Right lobe of liver (tissue), 6 donors: ENCODE measurements around the gene LIMK1. TPM values are rescaled to one million over a fixed set of nuclear protein-coding genes. Genes with fewer than 3 reads are reported as not detected.

Source experiments
- ATAC-seq, 4 donors: fragments of 200-7000 bp; cut with Tn5 transposase; one replicate each; pipeline ENCODE4 v1.9.1; 2020; ENCODE audit warnings: mild to moderate bottlenecking in 4 of 4, moderate library complexity in 4 of 4
- DNase-seq, 3 donors: peaks; one replicate each; pipeline ENCODE4 v3.0.0-alpha.2; 2020
- H3K27ac ChIP-seq, 3 donors: fragments of 200-600 bp; one replicate each; pipeline ENCODE4 v1.8.0; 2022
- H3K27me3 ChIP-seq, 2 donors: fragments of 200-600 bp; one replicate each; pipeline ENCODE4 v1.8.0; 2022
- H3K36me3 ChIP-seq, 4 donors: fragments of 200-600 bp; sonication (generic) in 1 of 4; one replicate each; pipeline versions ENCODE4 v1.5.1 to v1.8.0; 2017 to 2022; ENCODE audit warnings: control low read depth in 1 of 4
- H3K4me1 ChIP-seq, 4 donors: fragments of 200-600 bp; sonication (generic) in 1 of 4; one replicate each; pipeline versions ENCODE4 v1.5.1 to v1.8.0; 2017 to 2022; ENCODE audit warnings: control low read depth in 1 of 4
- H3K4me3 ChIP-seq, 3 donors: fragments of 200-600 bp; one replicate each; pipeline ENCODE4 v1.8.0; 2022
- H3K9me3 ChIP-seq, 4 donors: fragments of 200-600 bp; sonication (generic) in 1 of 4; one replicate each; pipeline versions ENCODE4 v1.5.1 to v1.8.0; 2017 to 2022; ENCODE audit warnings: control low read depth in 1 of 4
- POLR2A ChIP-seq: fragments of 450-650 bp; IDR thresholded peaks from one replicate; pipeline ENCODE4 v1.6.1; 2017; ENCODE audit warnings: antibody characterized with exemption, mild to moderate bottlenecking
- WGBS: methylation state at CpG from one replicate; pipeline ENCODE4 v1.1.6; 2018; ENCODE audit warnings: low coverage, low lambda C conversion rate; ENCODE audit not compliant: insufficient coverage; ENCODE audit errors: missing lambda C conversion rate; 5-methylcytosine and 5-hydroxymethylcytosine counted together
- intact Hi-C, 2 donors: fragments of 100-400 bp; cut with DNase I; formaldehyde crosslinking; loops; one replicate each; pipeline versions ENCODE4 v1.11.2 to v1.14.1; 2022
- total RNA-seq, 6 experiments: library from RNA; depleted of rRNA in 2 of 6; stranded (reverse); fragments of >200 nt in 2 of 6; fragmentation: NEBNext Ultra II Directional in 3 of 6; extraction: Animal tissue kit (Norgen Biotek cat#: 25700) in 3 of 6; gene quantifications; one replicate each; pipeline versions ENCODE4 v1.1.0 to v1.2.4, GENCODE V29; 2016 to 2023
- TF ChIP-seq, protein P1 (sequence below), 4 donors: fragments of 200-600 bp in 3 of 4; fragments of 450-650 bp in 1 of 4; IDR thresholded peaks; one replicate each; pipeline versions ENCODE4 v1.5.1 to v1.8.0; 2016 to 2022; ENCODE audit warnings: antibody characterized with exemption in 4 of 4, mild to moderate bottlenecking in 2 of 4
- donor health status: DM: no; HTN: yes; CAD: no.
- donor health status: DM: no; HTN: no; CAD: no.
- donor health status: DM: no; HTN: no; CAD: no.
- donor health status: DM: no; HTN: yes; CAD: no.
- donor health status: DM: no; HTN: yes; CAD: no.

The LIMK1 gene
- total RNA-seq, 6 experiments from 2014 or later: 3.1 to 9.9 (median 5.8) TPM

DNA sequence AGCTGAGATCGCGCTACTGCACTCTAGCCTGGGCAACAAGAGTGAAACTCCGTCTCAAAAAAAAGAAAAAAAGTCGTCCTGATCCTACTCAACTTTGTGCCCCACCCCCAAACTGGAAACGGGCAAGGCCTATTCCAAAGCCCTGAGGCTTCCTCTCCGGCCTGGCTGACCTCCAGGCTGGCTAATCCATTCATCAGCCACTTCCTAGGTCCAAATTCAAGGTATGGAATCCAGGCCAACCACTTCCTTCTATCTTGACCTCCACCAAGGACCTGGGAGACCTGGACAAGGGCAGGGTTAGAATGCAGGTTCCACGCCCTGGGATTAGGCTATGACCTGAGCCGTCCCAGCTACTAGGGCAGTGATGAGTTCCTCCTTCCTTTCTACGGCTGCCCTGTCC is 70.1 kb downstream of the LIMK1 start:
- WGBS: 49% methylated on average over 5 of the region's 9 CpGs

DNA sequence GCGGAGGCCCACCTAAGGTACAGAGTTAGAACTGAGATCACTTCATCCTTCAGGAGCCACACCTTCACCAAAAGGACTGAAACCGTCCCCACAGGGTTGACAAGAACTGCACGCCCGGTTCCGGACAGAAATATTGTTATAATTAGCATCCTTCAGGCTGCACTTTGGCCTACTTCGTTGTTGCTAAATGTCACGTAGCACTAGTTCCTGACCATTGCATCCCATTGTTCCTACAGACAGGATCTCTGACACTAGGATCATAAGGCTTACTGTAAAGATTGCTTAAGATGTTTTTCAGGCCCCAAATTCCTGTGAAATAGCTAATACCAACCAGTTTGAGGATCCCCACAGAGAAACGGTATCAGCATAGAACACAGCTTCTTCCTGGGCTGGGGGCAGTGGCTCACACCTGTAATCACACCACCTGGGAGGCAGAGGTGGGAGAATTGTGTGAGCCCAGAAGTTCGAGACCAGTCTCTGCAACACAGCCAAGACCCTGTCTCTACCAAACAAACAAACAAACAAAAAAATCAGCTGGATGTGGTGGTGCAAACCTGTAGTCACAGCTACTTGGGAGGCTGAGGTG is 72.3 kb downstream of the LIMK1 start:
- TF ChIP-seq, protein P1, sequence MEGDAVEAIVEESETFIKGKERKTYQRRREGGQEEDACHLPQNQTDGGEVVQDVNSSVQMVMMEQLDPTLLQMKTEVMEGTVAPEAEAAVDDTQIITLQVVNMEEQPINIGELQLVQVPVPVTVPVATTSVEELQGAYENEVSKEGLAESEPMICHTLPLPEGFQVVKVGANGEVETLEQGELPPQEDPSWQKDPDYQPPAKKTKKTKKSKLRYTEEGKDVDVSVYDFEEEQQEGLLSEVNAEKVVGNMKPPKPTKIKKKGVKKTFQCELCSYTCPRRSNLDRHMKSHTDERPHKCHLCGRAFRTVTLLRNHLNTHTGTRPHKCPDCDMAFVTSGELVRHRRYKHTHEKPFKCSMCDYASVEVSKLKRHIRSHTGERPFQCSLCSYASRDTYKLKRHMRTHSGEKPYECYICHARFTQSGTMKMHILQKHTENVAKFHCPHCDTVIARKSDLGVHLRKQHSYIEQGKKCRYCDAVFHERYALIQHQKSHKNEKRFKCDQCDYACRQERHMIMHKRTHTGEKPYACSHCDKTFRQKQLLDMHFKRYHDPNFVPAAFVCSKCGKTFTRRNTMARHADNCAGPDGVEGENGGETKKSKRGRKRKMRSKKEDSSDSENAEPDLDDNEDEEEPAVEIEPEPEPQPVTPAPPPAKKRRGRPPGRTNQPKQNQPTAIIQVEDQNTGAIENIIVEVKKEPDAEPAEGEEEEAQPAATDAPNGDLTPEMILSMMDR (IDR thresholded peaks at IDR 0.05): no peak
- TF ChIP-seq POLR2A: no peak
- H3K27ac ChIP-seq: no peak overlapping the region
- no peaks in the 10 kb centered on the region for H3K27me3 ChIP-seq
- 77% methylated on average over 8 of the region's 9 CpGs for WGBS
- H3K9me3 ChIP-seq: no peaks in the 10 kb centered on the region
- H3K4me1 ChIP-seq: no peaks in the 10 kb centered on the region
- ATAC-seq (no peak), DNase-seq (no peak)
- intact Hi-C loops: no loop called here
- H3K4me3 ChIP-seq: no peak overlapping the region
- no peaks in the 10 kb centered on the region for H3K36me3 ChIP-seq

More for the DNA sequence above, 70.1 kb downstream of the LIMK1 start:
- no peak for DNase-seq
- Histone ChIP-seq H3K27me3 (no peaks in the 10 kb centered on the region), H3K36me3 (no peaks in the 10 kb centered on the region), H3K4me1 (no peaks in the 10 kb centered on the region), H3K4me3 (no peak overlapping the region), H3K27ac (no peak overlapping the region), H3K9me3 (no peaks in the 10 kb centered on the region)
- intact Hi-C loops: no loop called here
- TF ChIP-seq POLR2A: no peak
- TF ChIP-seq, protein P1 (IDR thresholded peaks at IDR 0.05): no peak
- no peak for ATAC-seq

DNA sequence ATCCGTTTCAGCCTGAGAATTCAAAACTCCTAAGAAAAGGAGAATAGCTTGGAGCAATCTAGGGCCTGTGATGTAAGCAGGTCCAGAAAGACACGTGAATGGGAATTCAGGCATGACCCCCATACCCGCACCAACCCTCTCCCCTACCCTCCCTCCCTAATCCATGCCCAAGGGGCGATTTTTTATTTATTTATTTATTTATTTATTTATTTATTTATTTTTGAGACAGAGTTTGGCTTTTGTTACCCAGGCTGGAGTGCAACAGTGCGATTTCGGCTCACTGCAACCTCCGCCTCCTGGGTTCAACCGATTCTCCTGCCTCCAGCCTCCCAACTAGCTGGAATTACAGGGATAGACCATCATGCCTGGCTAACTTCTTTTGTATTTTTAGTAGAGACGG is 74.0 kb downstream of the LIMK1 start:
- 92% methylated on average over 5 of the region's 9 CpGs for WGBS
- Histone ChIP-seq H3K9me3 (no peaks in the 10 kb centered on the region), H3K4me1 (no peaks in the 10 kb centered on the region), H3K36me3 (no peaks in the 10 kb centered on the region), H3K27ac (no peak overlapping the region), H3K27me3 (no peaks in the 10 kb centered on the region), H3K4me3 (no peak overlapping the region)
- DNase-seq (no peak), ATAC-seq (no peak)
- TF ChIP-seq, protein P1 (IDR thresholded peaks at IDR 0.05): no peak
- TF ChIP-seq POLR2A: no peak
- intact Hi-C loops: no loop called here

DNA sequence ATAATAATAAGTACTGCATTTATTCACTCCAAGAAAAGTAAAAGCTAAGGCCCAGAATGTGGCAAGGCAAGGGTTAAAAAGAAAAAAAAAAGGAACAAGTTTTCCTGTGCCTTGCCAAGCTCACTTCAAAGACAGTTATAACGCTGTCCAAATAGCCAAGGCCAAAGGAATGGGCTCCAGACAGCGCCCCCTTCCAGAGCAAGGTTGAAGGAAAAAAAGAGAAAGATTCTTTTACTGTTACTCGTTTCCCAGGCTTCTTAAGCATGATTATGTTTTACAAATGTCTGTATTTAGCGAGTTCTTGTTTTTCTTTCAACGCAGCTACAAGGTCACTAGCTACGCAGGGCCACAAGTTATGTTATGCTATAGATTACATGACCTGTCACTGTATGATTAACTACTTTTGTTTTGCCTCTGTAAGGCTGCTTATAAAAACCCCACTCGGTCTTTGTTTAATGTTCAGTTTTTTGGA is 81.4 kb downstream of the LIMK1 start:
- WGBS: 38% methylated on average over 6 of the region's 7 CpGs
- Histone ChIP-seq H3K27me3 (no peaks in the 10 kb centered on the region), H3K9me3 (no peaks in the 10 kb centered on the region), H3K4me3 (no peak overlapping the region), H3K27ac (no peak overlapping the region), H3K36me3 (no peaks in the 10 kb centered on the region), H3K4me1 (no peaks in the 10 kb centered on the region)
- ATAC-seq: no peak
- TF ChIP-seq, protein P1 (IDR thresholded peaks at IDR 0.05): peak in 1 of 4 donors; percentile 9
- TF ChIP-seq POLR2A: no peak
- DNase-seq: no peak
- intact Hi-C loops: no loop called here
